Measurements from ENCODE around the gene TMEM54.

The TMEM54 gene

DNA sequence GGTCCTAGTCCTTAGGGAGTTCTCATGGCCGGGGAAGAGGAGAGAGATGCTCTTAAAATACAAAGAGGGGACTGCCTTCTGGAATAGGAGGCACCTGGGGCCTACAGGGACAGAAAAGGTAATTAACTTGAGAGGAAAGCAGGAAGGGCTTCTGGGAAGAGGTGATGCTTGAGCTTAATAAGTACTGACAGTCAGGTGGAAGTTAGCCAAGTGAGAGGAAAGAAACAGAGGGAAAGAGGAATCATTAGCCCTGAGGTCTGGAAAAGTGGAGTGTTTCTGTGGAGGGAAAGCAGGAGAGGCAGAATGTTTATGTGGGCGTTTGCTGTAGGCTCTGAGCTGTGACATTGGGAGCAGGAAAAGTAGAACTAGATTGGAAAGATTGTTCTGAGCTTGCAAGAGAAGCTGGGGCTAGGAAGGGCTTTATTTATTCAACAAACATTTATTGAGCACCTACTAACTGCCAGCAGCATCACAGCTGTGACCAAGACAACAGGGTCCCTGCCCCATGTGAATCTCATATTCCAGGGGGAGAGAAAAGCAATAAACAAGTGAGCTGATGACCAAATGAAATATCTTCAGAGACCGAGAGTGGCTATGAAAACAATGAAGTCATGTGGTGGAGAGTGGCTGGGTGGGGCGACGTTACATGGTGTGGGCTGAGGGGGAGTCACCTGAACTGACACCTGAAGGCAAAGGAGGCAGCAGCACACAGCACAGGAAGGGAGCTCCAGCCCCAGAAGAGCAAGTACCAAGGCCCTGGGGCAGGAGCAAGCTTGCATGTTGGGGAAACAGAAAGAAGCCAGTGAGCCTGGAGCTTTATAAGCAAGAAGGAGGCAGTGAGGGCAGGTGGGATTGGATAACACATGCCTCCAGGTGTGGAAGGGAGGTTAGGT lies 26.1 kb downstream of the TMEM54 start:
- H3K9me3 ChIP-seq (ENCODE audit: control insufficient read depth in 5 of 5, low read length in 5 of 5), result no peaks in the 10 kb centered on the region
- H3K9ac ChIP-seq (ENCODE audit: low read length in 5 of 5), result no peak overlapping the region
- H3K36me3 ChIP-seq (ENCODE audit: control insufficient read depth in 5 of 5, insufficient read depth in 5 of 5, low read length in 5 of 5), result no peaks in the 10 kb centered on the region
- H3K27me3 ChIP-seq (ENCODE audit: control insufficient read depth in 5 of 5, insufficient read depth in 4 of 5, low read length in 5 of 5), result peaks cover 13 to 43% (median 29%) of the 10 kb centered on the region in 5 donors
- peaks cover 0 to 23% (median 13%) of the 10 kb centered on the region in 5 donors for H3K4me1 ChIP-seq (ENCODE audit: control insufficient read depth in 5 of 5, insufficient read depth in 5 of 5, low read length in 5 of 5)
- no peak overlapping the region for H3K27ac ChIP-seq (ENCODE audit: low read depth, low read length)
- H3K4me3 ChIP-seq (ENCODE audit: low read depth in 1 of 5, low read length in 5 of 5), result no peak overlapping the region

DNA sequence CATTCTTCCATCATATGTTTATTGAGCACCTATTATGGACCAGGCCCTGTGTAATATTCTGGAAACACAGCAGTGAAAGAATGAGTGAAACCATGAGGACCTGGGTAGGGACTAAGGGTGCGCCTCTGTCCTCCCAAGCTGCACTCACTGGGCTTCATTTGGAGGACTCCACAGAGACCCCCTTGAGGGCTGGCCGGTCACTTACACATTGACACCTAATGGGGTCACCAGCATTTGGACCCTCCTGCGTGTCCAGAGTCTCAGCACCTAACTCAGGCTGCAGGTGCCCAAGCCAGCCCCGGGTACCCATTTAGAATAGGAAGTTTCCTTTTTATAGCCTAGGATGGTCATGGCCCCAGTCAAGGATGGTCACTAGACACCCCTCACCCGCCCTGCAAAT lies 27.7 kb downstream of the TMEM54 start:
- Histone ChIP-seq H3K9me3 (ENCODE audit: control insufficient read depth in 5 of 5, low read length in 5 of 5) (no peaks in the 10 kb centered on the region), H3K27ac (ENCODE audit: low read depth, low read length) (no peak overlapping the region), H3K4me1 (ENCODE audit: control insufficient read depth in 5 of 5, insufficient read depth in 5 of 5, low read length in 5 of 5) (peaks cover 0 to 27% (median 15%) of the 10 kb centered on the region in 5 donors), H3K4me3 (ENCODE audit: low read depth in 1 of 5, low read length in 5 of 5) (no peak overlapping the region), H3K27me3 (ENCODE audit: control insufficient read depth in 5 of 5, insufficient read depth in 4 of 5, low read length in 5 of 5) (peaks cover 9 to 44% (median 38%) of the 10 kb centered on the region in 5 donors), H3K9ac (ENCODE audit: low read length in 5 of 5) (no peak overlapping the region), H3K36me3 (ENCODE audit: control insufficient read depth in 5 of 5, insufficient read depth in 5 of 5, low read length in 5 of 5) (no peaks in the 10 kb centered on the region)

DNA sequence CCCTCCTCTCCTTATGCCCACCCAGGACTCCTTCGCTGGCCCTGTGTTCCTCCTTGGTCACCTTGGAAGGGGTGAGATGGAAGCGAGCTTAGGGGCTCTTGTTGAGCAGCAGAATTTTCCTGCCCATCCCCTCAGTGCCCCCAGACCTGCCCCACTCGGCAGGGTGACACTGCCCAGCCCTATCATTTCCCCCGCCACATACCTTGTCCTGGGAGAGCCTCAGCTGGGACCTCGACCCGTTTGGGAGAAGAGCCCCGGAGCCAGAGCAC lies 29.1 kb downstream of the TMEM54 start:
- Histone ChIP-seq H3K4me3 (ENCODE audit: low read depth in 1 of 5, low read length in 5 of 5) (peak overlapping the region in 1 of 5 donors; percentile 17), H3K27me3 (ENCODE audit: control insufficient read depth in 5 of 5, insufficient read depth in 4 of 5, low read length in 5 of 5) (peaks cover 8 to 31% (median 28%) of the 10 kb centered on the region in 5 donors), H3K36me3 (ENCODE audit: control insufficient read depth in 5 of 5, insufficient read depth in 5 of 5, low read length in 5 of 5) (peaks cover 0 to 10% (median 3%) of the 10 kb centered on the region in 5 donors), H3K4me1 (ENCODE audit: control insufficient read depth in 5 of 5, insufficient read depth in 5 of 5, low read length in 5 of 5) (peaks cover 0 to 27% (median 15%) of the 10 kb centered on the region in 5 donors), H3K9me3 (ENCODE audit: control insufficient read depth in 5 of 5, low read length in 5 of 5) (no peaks in the 10 kb centered on the region), H3K9ac (ENCODE audit: low read length in 5 of 5) (no peak overlapping the region), H3K27ac (ENCODE audit: low read depth, low read length) (no peak overlapping the region)

DNA sequence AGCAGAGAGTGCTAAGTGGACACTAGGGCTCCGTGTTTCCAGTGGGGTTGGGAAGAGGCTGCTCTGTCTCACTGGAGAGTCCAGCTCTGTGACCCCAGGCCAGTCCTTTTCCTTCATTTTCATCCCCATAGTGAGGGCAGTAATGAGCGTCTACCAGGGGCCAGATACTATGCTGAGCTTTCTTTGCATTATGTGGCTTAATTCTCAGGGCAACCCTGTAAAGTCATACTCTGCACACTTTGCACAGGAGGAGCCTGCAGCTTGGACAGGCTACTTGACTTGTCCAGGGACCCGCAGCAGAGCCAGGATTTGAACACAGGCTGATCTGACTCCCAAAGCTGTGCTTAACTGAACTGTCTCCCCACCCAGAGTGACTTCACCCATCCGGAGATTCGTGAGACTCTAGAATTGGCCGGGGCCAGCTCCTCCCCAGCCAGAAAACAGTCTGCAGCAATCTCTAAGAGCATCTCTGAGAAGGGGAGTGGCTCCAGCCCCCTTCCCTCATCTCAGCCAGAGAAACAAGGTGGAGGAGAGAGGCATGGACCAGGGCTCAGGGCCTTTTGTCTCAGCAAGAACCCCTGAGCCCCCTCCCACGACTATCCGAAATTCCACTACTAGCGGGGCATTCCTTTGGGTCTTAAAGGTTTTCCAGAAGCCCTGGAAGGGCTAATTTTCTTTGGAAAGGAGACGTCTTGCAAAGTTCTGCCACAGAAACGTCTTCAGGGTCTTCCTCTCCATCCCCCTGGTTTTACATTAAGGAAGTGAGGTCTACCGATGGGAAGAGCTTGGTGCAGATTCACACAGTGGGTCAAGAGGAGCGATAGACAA lies 29.6 kb downstream of the TMEM54 start:
- Histone ChIP-seq H3K27ac (ENCODE audit: low read depth, low read length) (no peak overlapping the region), H3K36me3 (ENCODE audit: control insufficient read depth in 5 of 5, insufficient read depth in 5 of 5, low read length in 5 of 5) (peaks cover 0 to 10% (median 3%) of the 10 kb centered on the region in 5 donors), H3K4me3 (ENCODE audit: low read depth in 1 of 5, low read length in 5 of 5) (peak overlapping the region; percentile 49 to 59 (median 55)), H3K9ac (ENCODE audit: low read length in 5 of 5) (peak overlapping the region in 1 of 5 donors; percentile 62), H3K4me1 (ENCODE audit: control insufficient read depth in 5 of 5, insufficient read depth in 5 of 5, low read length in 5 of 5) (peaks cover 0 to 25% (median 15%) of the 10 kb centered on the region in 5 donors), H3K27me3 (ENCODE audit: control insufficient read depth in 5 of 5, insufficient read depth in 4 of 5, low read length in 5 of 5) (peaks cover 8 to 26% (median 25%) of the 10 kb centered on the region in 5 donors), H3K9me3 (ENCODE audit: control insufficient read depth in 5 of 5, low read length in 5 of 5) (no peaks in the 10 kb centered on the region)

DNA sequence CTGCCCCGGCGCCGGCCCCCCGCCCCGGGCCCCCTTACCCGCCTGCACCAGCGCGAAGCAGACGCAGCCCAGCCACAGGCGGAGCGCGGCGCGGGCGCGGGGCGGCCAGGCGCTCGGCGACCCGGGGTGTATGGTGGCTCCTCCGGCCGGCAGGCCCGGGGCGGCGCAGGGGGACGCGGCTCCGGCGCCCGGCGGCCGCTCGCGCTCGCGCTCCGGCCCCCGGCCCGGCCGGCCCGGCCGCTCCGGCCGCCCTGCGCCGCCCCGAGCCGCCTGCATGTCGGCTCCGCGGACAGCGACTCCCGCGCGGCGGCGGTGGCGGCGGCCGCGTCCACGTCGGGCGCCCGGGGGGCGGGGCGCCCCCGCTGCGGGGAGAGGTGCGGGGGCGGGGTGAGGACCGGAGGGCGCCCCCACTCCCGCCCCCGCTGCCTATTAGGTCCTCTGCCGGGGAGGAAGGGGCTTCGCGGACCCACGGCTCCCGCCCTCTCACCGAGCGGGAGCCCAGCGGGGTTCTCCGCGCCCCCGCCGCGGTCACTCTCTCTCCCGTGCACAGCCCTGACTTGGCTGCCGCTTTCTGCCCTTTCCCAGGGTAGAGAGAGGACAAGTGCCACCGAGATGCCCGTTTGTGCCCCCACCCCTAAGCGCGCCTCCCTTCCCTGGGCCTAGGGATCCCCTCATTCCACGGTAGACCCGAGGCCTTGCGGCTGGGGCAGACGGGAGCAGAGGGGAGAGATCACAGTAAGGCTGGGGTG lies 30.4 kb downstream of the TMEM54 start, which contains the start of gene FNDC5:
FNDC5 (minus strand) TSS at position 298 of the 749 bp plus-strand sequence.
- H3K27ac ChIP-seq (ENCODE audit: low read depth, low read length), result no peak within 1 kb of the TSS
- H3K9me3 ChIP-seq (ENCODE audit: control insufficient read depth in 5 of 5, low read length in 5 of 5), result no peaks in the 10 kb centered on the region
- H3K27me3 ChIP-seq (ENCODE audit: control insufficient read depth in 5 of 5, insufficient read depth in 4 of 5, low read length in 5 of 5), result peaks cover 8 to 26% (median 24%) of the 10 kb centered on the region in 5 donors
- peaks cover 0 to 10% (median 3%) of the 10 kb centered on the region in 5 donors for H3K36me3 ChIP-seq (ENCODE audit: control insufficient read depth in 5 of 5, insufficient read depth in 5 of 5, low read length in 5 of 5)
- H3K4me3 ChIP-seq (ENCODE audit: low read depth in 1 of 5, low read length in 5 of 5), result peak within 1 kb of the TSS; percentile 49 to 59 (median 55)
- H3K4me1 ChIP-seq (ENCODE audit: control insufficient read depth in 5 of 5, insufficient read depth in 5 of 5, low read length in 5 of 5), result peaks cover 0 to 22% (median 15%) of the 10 kb centered on the region in 5 donors
- peak within 1 kb of the TSS in 1 of 5 donors; percentile 62 for H3K9ac ChIP-seq (ENCODE audit: low read length in 5 of 5)

DNA sequence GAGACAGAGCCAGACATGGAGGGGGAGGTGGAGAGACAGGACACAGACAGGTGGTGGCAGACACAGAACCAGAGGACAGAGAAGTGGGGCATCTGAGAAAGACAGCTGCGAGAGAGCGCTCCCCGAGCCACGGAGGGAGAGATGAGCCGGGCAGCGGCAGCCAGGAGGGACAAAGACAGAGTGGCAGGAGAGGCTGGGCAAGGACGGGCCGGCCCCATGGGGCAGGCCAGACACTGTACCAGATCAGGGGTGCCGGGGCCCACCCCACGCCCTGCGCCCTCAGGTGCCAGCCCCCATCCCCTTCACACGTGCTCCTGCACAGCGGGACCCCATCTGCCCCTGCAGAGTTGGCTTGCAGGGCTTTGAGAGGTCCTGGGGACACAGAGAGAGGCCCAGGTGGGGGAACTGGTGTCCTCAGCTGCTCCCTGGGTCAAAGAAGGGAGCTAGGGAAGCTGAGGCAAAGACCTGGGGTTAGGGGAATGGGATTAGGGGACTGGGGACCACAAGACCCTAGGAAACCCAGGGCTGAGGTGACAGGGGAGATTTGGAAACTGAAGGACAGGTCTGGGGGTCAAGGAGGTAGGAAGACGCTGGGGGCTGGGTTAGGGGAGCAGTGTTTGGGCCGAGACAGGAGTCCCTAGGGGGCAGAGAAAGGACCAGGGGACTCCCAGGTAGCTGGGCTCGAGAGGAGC lies 31.1 kb downstream of the TMEM54 start:
- peaks cover 8 to 24% (median 24%) of the 10 kb centered on the region in 5 donors for H3K27me3 ChIP-seq (ENCODE audit: control insufficient read depth in 5 of 5, insufficient read depth in 4 of 5, low read length in 5 of 5)
- H3K4me1 ChIP-seq (ENCODE audit: control insufficient read depth in 5 of 5, insufficient read depth in 5 of 5, low read length in 5 of 5), result peaks cover 0 to 22% (median 15%) of the 10 kb centered on the region in 5 donors
- H3K4me3 ChIP-seq (ENCODE audit: low read depth in 1 of 5, low read length in 5 of 5), result peak overlapping the region; percentile 8 to 32 (median 22)
- no peaks in the 10 kb centered on the region for H3K9me3 ChIP-seq (ENCODE audit: control insufficient read depth in 5 of 5, low read length in 5 of 5)
- no peak overlapping the region for H3K27ac ChIP-seq (ENCODE audit: low read depth, low read length)
- H3K36me3 ChIP-seq (ENCODE audit: control insufficient read depth in 5 of 5, insufficient read depth in 5 of 5, low read length in 5 of 5), result peaks cover 0 to 10% (median 3%) of the 10 kb centered on the region in 5 donors
- H3K9ac ChIP-seq (ENCODE audit: low read length in 5 of 5), result peak overlapping the region in 1 of 5 donors; percentile 5

DNA sequence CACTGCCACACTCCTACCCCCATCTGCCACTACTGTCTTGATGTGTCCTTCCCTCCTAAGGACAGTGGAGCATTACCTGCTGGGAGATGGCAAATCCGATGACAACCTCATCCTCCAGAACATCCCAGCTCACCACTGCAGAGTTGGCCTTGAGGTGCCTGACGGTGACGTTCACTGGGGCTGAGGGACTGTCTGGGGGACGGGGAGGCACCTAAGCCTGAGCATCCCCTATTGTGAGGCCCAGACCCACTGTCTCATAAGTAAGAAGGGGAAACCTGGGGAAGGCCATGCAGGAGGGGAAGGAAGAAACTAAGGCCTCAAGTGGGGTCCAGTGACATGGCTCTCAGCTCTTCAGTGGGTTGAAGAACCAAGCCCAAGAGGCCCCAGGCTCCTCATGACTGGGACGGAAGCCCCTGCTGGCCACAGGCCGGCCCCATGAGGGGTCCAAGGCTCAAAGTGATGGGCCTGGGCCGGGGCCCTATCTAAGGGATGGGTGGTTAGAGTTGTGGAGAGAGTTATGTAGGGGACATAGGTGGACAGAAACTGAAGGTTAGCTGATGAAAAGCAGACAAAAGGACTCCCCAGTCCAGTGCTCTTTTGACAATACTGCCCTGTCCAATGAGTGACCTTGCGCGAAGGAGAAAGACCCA lies 32.3 kb downstream of the TMEM54 start:
- H3K9me3 ChIP-seq (ENCODE audit: control insufficient read depth in 5 of 5, low read length in 5 of 5), result no peaks in the 10 kb centered on the region
- peaks cover 8 to 24% (median 24%) of the 10 kb centered on the region in 5 donors for H3K27me3 ChIP-seq (ENCODE audit: control insufficient read depth in 5 of 5, insufficient read depth in 4 of 5, low read length in 5 of 5)
- peaks cover 0 to 22% (median 15%) of the 10 kb centered on the region in 5 donors for H3K4me1 ChIP-seq (ENCODE audit: control insufficient read depth in 5 of 5, insufficient read depth in 5 of 5, low read length in 5 of 5)
- no peak overlapping the region for H3K4me3 ChIP-seq (ENCODE audit: low read depth in 1 of 5, low read length in 5 of 5)
- H3K9ac ChIP-seq (ENCODE audit: low read length in 5 of 5), result no peak overlapping the region
- no peak overlapping the region for H3K27ac ChIP-seq (ENCODE audit: low read depth, low read length)
- peaks cover 0 to 19% (median 4%) of the 10 kb centered on the region in 5 donors for H3K36me3 ChIP-seq (ENCODE audit: control insufficient read depth in 5 of 5, insufficient read depth in 5 of 5, low read length in 5 of 5)

DNA sequence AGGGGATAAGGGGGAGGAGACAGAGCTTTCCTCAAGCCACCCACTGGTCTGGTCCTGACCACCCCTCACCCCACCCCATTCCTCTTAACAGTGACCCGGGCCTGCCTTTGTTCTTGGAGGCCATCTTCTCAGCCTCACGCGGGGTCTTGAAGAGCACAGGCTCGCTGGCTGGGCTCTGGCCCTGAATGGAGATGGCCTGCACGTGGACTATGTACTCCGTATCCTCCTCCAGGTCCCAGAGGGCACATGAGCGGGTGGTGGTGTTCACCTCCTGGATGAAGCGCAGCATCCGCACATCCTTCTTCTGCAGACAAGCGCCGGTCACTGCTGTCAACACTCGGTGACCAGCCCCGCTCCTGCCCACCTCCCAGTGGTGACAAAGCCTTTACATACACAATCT lies 33.1 kb downstream of the TMEM54 start:
- no peak overlapping the region for H3K4me3 ChIP-seq (ENCODE audit: low read depth in 1 of 5, low read length in 5 of 5)
- no peak overlapping the region for H3K27ac ChIP-seq (ENCODE audit: low read depth, low read length)
- H3K9me3 ChIP-seq (ENCODE audit: control insufficient read depth in 5 of 5, low read length in 5 of 5), result no peaks in the 10 kb centered on the region
- H3K9ac ChIP-seq (ENCODE audit: low read length in 5 of 5), result no peak overlapping the region
- peaks cover 8 to 24% (median 21%) of the 10 kb centered on the region in 5 donors for H3K27me3 ChIP-seq (ENCODE audit: control insufficient read depth in 5 of 5, insufficient read depth in 4 of 5, low read length in 5 of 5)
- H3K36me3 ChIP-seq (ENCODE audit: control insufficient read depth in 5 of 5, insufficient read depth in 5 of 5, low read length in 5 of 5), result peaks cover 0 to 28% (median 5%) of the 10 kb centered on the region in 5 donors
- peaks cover 0 to 22% (median 15%) of the 10 kb centered on the region in 5 donors for H3K4me1 ChIP-seq (ENCODE audit: control insufficient read depth in 5 of 5, insufficient read depth in 5 of 5, low read length in 5 of 5)

All from subcutaneous abdominal adipose tissue (tissue), 5 donors.